ENCODE data around the gene RADIL.

DNA sequence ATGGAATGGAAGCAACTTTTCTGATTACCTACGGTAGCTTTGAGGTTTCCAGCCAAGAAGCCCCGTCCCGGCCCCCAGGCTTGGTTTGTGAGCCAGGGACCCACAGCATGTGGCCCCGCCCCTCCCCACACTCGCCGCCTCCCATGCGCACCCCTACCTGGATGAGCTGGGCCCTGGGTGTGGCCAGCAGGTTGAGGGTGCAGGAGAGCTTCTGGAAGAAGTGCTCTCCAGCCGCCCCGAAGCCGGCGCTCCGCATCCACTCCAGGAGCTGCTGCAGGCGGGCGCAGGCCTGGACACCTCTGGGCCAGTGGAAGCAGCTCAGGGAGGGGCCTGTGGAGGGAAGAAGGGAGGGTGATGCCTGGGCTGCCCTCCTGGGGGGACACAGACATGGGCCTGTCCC lies 68.4 kb downstream of the RADIL start:
- TF ChIP-seq, protein P1, sequence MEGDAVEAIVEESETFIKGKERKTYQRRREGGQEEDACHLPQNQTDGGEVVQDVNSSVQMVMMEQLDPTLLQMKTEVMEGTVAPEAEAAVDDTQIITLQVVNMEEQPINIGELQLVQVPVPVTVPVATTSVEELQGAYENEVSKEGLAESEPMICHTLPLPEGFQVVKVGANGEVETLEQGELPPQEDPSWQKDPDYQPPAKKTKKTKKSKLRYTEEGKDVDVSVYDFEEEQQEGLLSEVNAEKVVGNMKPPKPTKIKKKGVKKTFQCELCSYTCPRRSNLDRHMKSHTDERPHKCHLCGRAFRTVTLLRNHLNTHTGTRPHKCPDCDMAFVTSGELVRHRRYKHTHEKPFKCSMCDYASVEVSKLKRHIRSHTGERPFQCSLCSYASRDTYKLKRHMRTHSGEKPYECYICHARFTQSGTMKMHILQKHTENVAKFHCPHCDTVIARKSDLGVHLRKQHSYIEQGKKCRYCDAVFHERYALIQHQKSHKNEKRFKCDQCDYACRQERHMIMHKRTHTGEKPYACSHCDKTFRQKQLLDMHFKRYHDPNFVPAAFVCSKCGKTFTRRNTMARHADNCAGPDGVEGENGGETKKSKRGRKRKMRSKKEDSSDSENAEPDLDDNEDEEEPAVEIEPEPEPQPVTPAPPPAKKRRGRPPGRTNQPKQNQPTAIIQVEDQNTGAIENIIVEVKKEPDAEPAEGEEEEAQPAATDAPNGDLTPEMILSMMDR (conservative IDR thresholded peaks at IDR 0.05; ENCODE audit: low read length) = no peak
- TF ChIP-seq EZH2phosphoT487 (IDR thresholded peaks at IDR 0.05; ENCODE audit: borderline replicate concordance) = no peak
